Colonic mucosa (tissue), 4 donors: ENCODE data around the gene MAD2L1. TPM values are rescaled to one million over a fixed set of nuclear protein-coding genes. Genes with fewer than 3 reads are reported as not detected.

Experiments used
- DNase-seq: peaks from one replicate; pipeline ENCODE4 v3.0.0-alpha.2; 2020
- H3K27ac ChIP-seq: fragments of 200-600 bp; one replicate; pipeline ENCODE4 v1.8.0; 2021
- H3K27me3 ChIP-seq: fragments of 200-600 bp; one replicate; pipeline ENCODE4 v1.8.0; 2021
- H3K36me3 ChIP-seq: fragments of 200-600 bp; one replicate; pipeline ENCODE4 v1.8.0; 2021
- H3K4me1 ChIP-seq: fragments of 200-600 bp; one replicate; pipeline ENCODE4 v1.8.0; 2021; ENCODE audit warnings: mild to moderate bottlenecking
- H3K4me3 ChIP-seq: fragments of 200-600 bp; one replicate; pipeline ENCODE4 v1.8.0; 2021
- H3K9ac ChIP-seq, 2 donors: one replicate each; pipeline ENCODE4 v1.7.0; 2013; ENCODE audit warnings: control low read depth in 2 of 2, low read depth in 2 of 2, low read length in 2 of 2
- H3K9me3 ChIP-seq: fragments of 200-600 bp; one replicate; pipeline ENCODE4 v1.8.0; 2021
- CTCF ChIP-seq: fragments of 200-600 bp; IDR thresholded peaks from one replicate; pipeline ENCODE4 v1.8.0; 2022; ENCODE audit warnings: antibody characterized with exemption, mild to moderate bottlenecking
- intact Hi-C: fragments of 100-400 bp; cut with DNase I; formaldehyde crosslinking; loops from one replicate; pipeline ENCODE4 v1.14.1; 2022
- total RNA-seq, 2 donors: library from RNA; stranded (reverse); fragmentation: NEBNext Ultra II Directional in 1 of 2; extraction: Animal tissue kit (Norgen Biotek cat#: 25700) in 1 of 2; gene quantifications; one replicate each; pipeline ENCODE4 v1.2.1, GENCODE V29; 2021
- donor health status: healthy.
- donor health status: DM: no; HTN: no; CAD: no.
- donor health status: DM: no; HTN: no; CAD: no.

The MAD2L1 gene
- total RNA-seq, 2 donors from 2014 or later = 13.7 to 35.9 TPM

GRCh38 chr4:120011725-120012124, 54.9 kb downstream of the MAD2L1 start:
- no peak for DNase-seq
- H3K27ac ChIP-seq = no peak overlapping the region
- no peaks in the 10 kb centered on the region for H3K27me3 ChIP-seq
- no peaks in the 10 kb centered on the region for H3K9me3 ChIP-seq
- H3K9ac ChIP-seq = no peak overlapping the region
- no peak for TF ChIP-seq CTCF
- H3K36me3 ChIP-seq = no peaks in the 10 kb centered on the region
- H3K4me1 ChIP-seq = no peaks in the 10 kb centered on the region
- intact Hi-C loops = no loop called here
- H3K4me3 ChIP-seq = no peak overlapping the region

GRCh38 chr4:120010646-120011045, 56.0 kb downstream of the MAD2L1 start:
- H3K4me1 ChIP-seq = no peaks in the 10 kb centered on the region
- intact Hi-C loops = no loop called here
- no peak for TF ChIP-seq CTCF
- no peak overlapping the region for H3K27ac ChIP-seq
- no peak overlapping the region for H3K9ac ChIP-seq
- H3K4me3 ChIP-seq = no peak overlapping the region
- H3K27me3 ChIP-seq = no peaks in the 10 kb centered on the region
- DNase-seq = no peak
- H3K36me3 ChIP-seq = no peaks in the 10 kb centered on the region
- no peaks in the 10 kb centered on the region for H3K9me3 ChIP-seq

DNA sequence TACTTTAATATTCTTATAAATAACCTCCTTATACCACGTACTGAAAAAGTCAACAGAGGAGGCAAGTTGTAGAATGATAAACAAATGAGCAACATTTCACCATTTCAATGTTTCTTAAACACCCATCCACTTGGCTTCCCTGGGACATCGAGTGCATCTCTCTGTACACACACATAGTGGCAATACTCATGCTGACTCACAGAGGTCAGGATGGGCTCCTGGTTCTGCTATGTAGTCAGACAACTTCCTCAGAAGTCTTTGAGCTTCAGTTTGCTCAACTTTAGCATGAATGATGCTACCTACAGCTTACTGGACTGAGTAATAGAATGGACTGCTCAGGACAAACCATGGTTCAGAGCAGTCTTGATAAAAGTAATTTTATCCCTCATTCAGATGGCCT, 56.9 kb downstream of the MAD2L1 start:
- intact Hi-C loops = no loop called here
- TF ChIP-seq CTCF = no peak

DNA sequence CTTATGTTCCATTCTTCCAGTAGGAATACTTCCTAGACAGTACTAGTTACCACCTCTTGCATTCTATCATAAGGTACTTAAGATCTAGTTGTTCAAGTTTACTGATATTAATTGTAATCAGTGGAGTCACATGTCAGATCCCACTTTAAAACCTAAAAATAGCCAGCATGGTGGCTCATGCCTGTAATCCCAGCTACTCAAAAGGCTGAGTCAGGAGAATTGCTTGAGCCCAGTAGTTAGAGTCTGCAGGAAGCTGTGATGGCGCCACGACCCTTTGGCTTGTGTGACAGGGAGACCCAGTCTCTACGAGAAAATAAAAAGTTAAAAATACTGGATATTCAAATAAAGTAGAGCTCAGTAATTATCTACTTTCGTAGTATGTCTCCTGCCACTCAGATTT, 57.7 kb downstream of the MAD2L1 start:
- Histone ChIP-seq H3K9me3 (no peaks in the 10 kb centered on the region), H3K27me3 (no peaks in the 10 kb centered on the region), H3K4me1 (no peaks in the 10 kb centered on the region), H3K4me3 (no peak overlapping the region), H3K9ac (no peak overlapping the region), H3K36me3 (no peaks in the 10 kb centered on the region), H3K27ac (no peak overlapping the region)
- TF ChIP-seq CTCF = no peak
- intact Hi-C loops = no loop called here
- no peak for DNase-seq

More for the DNA sequence above, 56.9 kb downstream of the MAD2L1 start:
- no peaks in the 10 kb centered on the region for H3K4me1 ChIP-seq
- no peaks in the 10 kb centered on the region for H3K36me3 ChIP-seq
- no peak for DNase-seq
- no peak overlapping the region for H3K27ac ChIP-seq
- no peaks in the 10 kb centered on the region for H3K9me3 ChIP-seq
- H3K4me3 ChIP-seq = no peak overlapping the region
- H3K27me3 ChIP-seq = no peaks in the 10 kb centered on the region
- no peak overlapping the region for H3K9ac ChIP-seq

DNA sequence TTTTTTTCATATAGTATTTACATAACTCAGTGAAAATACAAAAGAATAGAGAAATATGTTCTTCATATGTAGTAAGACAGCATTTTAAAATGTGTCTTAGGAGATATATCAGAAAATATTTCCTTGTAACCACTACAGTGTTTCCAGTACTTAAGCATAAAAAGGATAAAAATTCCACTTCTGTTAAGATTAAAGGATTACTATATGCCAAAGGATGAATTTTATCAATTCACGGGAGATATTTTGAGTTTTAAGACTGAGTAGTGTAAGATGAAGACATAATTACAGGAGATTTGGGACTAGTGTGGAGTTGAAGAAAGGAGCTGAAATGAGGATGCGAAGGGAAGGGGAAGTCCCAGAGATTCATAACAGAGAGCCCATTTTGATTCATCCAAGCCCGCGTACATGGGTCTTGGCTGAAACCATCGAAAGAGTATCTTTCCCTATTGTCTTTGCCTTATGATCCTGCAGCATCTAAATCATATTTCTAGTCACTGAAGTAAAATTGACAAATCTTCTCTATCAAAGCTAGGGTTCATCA, 58.7 kb downstream of the MAD2L1 start:
- H3K36me3 ChIP-seq = no peaks in the 10 kb centered on the region
- no peak overlapping the region for H3K4me3 ChIP-seq
- no peaks in the 10 kb centered on the region for H3K27me3 ChIP-seq
- H3K27ac ChIP-seq = no peak overlapping the region
- intact Hi-C loops = no loop called here
- no peak overlapping the region for H3K9ac ChIP-seq
- no peak for TF ChIP-seq CTCF
- H3K9me3 ChIP-seq = no peaks in the 10 kb centered on the region
- no peak for DNase-seq
- no peaks in the 10 kb centered on the region for H3K4me1 ChIP-seq
